HEK293 (cell line): ENCODE measurements around the gene KLHL22.

Experiments
- CTCF ChIP-seq: fragments of 450-650 bp; formaldehyde crosslinking; IDR thresholded peaks from 2 replicates; pipeline ENCODE4 v1.5.1; 2016; ENCODE audit warnings: missing biosample characterization, missing genetic modification characterization
- FEZF1 ChIP-seq: fragments of 450-650 bp; formaldehyde crosslinking; IDR thresholded peaks from 2 replicates; pipeline ENCODE4 v1.5.1; 2016; ENCODE audit warnings: missing biosample characterization, missing genetic modification characterization
- HOXA7 ChIP-seq: sonication (generic); formaldehyde crosslinking; IDR thresholded peaks from 2 replicates; pipeline ENCODE4 v1.8.1; 2022; ENCODE audit warnings: missing genetic modification reagents, borderline replicate concordance
- HOXD13 ChIP-seq: sonication (generic); formaldehyde crosslinking; IDR thresholded peaks from 2 replicates; pipeline ENCODE4 v1.8.0; 2022; ENCODE audit warnings: missing genetic modification reagents, borderline replicate concordance
- KLF16 ChIP-seq: fragments of 450-650 bp; formaldehyde crosslinking; IDR thresholded peaks from 2 replicates; pipeline ENCODE4 v1.5.1; 2017; ENCODE audit warnings: missing biosample characterization, missing genetic modification characterization
- ZFP41 ChIP-seq: fragments of 450-650 bp; formaldehyde crosslinking; IDR thresholded peaks from 2 replicates; pipeline ENCODE4 v1.5.1; 2016; ENCODE audit warnings: missing biosample characterization, missing genetic modification characterization, borderline replicate concordance
- ZNF175 ChIP-seq: fragments of 450-650 bp; formaldehyde crosslinking; IDR thresholded peaks from 2 replicates; pipeline ENCODE4 v1.5.1; 2016; ENCODE audit warnings: missing biosample characterization, missing genetic modification characterization
- ZNF24 ChIP-seq: fragments of 450-650 bp; formaldehyde crosslinking; IDR thresholded peaks from 2 replicates; pipeline ENCODE4 v1.5.1; 2016; ENCODE audit warnings: missing biosample characterization, missing genetic modification characterization
- ZNF391 ChIP-seq: fragments of 450-650 bp; formaldehyde crosslinking; IDR thresholded peaks from 2 replicates; pipeline ENCODE4 v1.5.1; 2016; ENCODE audit warnings: low read depth, missing biosample characterization, missing genetic modification characterization, borderline replicate concordance
- ZNF600 ChIP-seq: fragments of 450-650 bp; formaldehyde crosslinking; IDR thresholded peaks from 2 replicates; pipeline ENCODE4 v1.5.1; 2016; ENCODE audit warnings: missing biosample characterization, missing genetic modification characterization
- TF ChIP-seq, protein P1 (sequence below): fragments of 450-650 bp; formaldehyde crosslinking; optimal IDR thresholded peaks from 2 replicates; pipeline ENCODE3; 2016; ENCODE audit warnings: missing biosample characterization, mild to moderate bottlenecking, missing genetic modification characterization

- TF ChIP-seq CTCF (tag by site-specific recombination) (no peak), ZNF600 (tag by site-specific recombination) (no peak), ZNF175 (tag by site-specific recombination) (no peak), ZNF391 (no peak), ZFP41 (tag by site-specific recombination) (no peak), HOXD13 (CRISPR knock-in tag) (no peak), KLF16 (no peak), HOXA7 (CRISPR knock-in tag) (no peak), FEZF1 (tag by site-specific recombination) (no peak), ZNF24 (tag by site-specific recombination) (no peak)
- TF ChIP-seq, protein P1, sequence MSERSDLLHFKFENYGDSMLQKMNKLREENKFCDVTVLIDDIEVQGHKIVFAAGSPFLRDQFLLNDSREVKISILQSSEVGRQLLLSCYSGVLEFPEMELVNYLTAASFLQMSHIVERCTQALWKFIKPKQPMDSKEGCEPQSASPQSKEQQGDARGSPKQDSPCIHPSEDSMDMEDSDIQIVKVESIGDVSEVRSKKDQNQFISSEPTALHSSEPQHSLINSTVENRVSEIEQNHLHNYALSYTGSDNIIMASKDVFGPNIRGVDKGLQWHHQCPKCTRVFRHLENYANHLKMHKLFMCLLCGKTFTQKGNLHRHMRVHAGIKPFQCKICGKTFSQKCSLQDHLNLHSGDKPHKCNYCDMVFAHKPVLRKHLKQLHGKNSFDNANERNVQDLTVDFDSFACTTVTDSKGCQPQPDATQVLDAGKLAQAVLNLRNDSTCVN = no peak
Measured at GRCh38 chr22:20490183-20490940, 5.2 kb downstream of the KLHL22 start.
